H9 (cell line): Measurements from ENCODE around the gene CRYGD. TPM values are rescaled to one million over a fixed set of nuclear protein-coding genes. Genes with fewer than 3 reads are reported as not detected.

Experiments
- DNase-seq: peaks from one replicate; pipeline ENCODE4 v3.0.0-alpha.2; 2017
- H2AFZ ChIP-seq: one replicate; pipeline ENCODE4 v1.6.1; 2013; ENCODE audit warnings: mild to moderate bottlenecking, low read length, control low read depth, moderate library complexity
- H2AK5ac ChIP-seq: 2 replicates; pipeline ENCODE4 v1.6.1; 2013; ENCODE audit warnings: low read length, control low read depth, mixed read lengths; ENCODE audit not compliant: insufficient read length
- H2BK120ac ChIP-seq: one replicate; pipeline ENCODE4 v1.6.1; 2013; ENCODE audit warnings: low read depth, mild to moderate bottlenecking, low read length, control low read depth, inconsistent platforms; ENCODE audit not compliant: poor library complexity, severe bottlenecking
- H2BK12ac ChIP-seq: 2 replicates; pipeline ENCODE4 v1.6.1; 2013; ENCODE audit warnings: low read length, control low read depth, mixed read lengths, low read depth; ENCODE audit not compliant: insufficient read length
- H2BK15ac ChIP-seq: 2 replicates; pipeline ENCODE4 v1.6.1; 2013; ENCODE audit warnings: low read depth, low read length, control low read depth
- H2BK20ac ChIP-seq: one replicate; pipeline ENCODE4 v1.6.1; 2013; ENCODE audit warnings: low read depth, mild to moderate bottlenecking, low read length, control low read depth, inconsistent platforms; ENCODE audit not compliant: poor library complexity, severe bottlenecking
- H2BK5ac ChIP-seq: 2 replicates; pipeline ENCODE4 v1.6.1; 2013; ENCODE audit warnings: low read length, control low read depth, mixed read lengths; ENCODE audit not compliant: insufficient read length
- H3K14ac ChIP-seq: 2 replicates; pipeline ENCODE4 v1.6.1; 2013; ENCODE audit warnings: low read length, control low read depth; ENCODE audit not compliant: insufficient read depth
- H3K18ac ChIP-seq: 2 replicates; pipeline ENCODE4 v1.6.1; 2013; ENCODE audit warnings: low read depth, mild to moderate bottlenecking, mixed read lengths, low read length, control low read depth; ENCODE audit not compliant: insufficient read length
- H3K23ac ChIP-seq: 2 replicates; pipeline ENCODE4 v1.6.1; 2013; ENCODE audit warnings: low read length, control low read depth, mixed read lengths, low read depth; ENCODE audit not compliant: insufficient read length
- H3K23me2 ChIP-seq: 2 replicates; pipeline ENCODE4 v1.6.1; 2013; ENCODE audit warnings: low read depth, mild to moderate bottlenecking, mixed read lengths, low read length, control low read depth; ENCODE audit not compliant: insufficient read length, poor library complexity, severe bottlenecking
- H3K27ac ChIP-seq: 2 replicates; pipeline ENCODE4 v1.5.1; 2013; ENCODE audit warnings: low read length, control low read depth, mixed read lengths, low read depth; ENCODE audit not compliant: insufficient read length
- H3K27me3 ChIP-seq: 2 replicates; pipeline ENCODE4 v1.6.1; 2013; ENCODE audit warnings: low read length, control low read depth, inconsistent platforms; ENCODE audit not compliant: insufficient read depth
- H3K4ac ChIP-seq: 2 replicates; pipeline ENCODE4 v1.6.1; 2013; ENCODE audit warnings: low read depth, mild to moderate bottlenecking, control low read depth, inconsistent platforms, low read length, moderate library complexity
- H3K4me1 ChIP-seq: 2 replicates; pipeline ENCODE4 v1.6.1; 2013; ENCODE audit warnings: low read length, control low read depth, inconsistent platforms; ENCODE audit not compliant: insufficient read depth
- H3K4me2 ChIP-seq: 2 replicates; pipeline ENCODE4 v1.6.1; 2013; ENCODE audit warnings: low read length, control low read depth, mixed read lengths; ENCODE audit not compliant: insufficient read length, insufficient read depth
- H3K56ac ChIP-seq: 2 replicates; pipeline ENCODE4 v1.6.1; 2013; ENCODE audit warnings: low read depth, mild to moderate bottlenecking, mixed read lengths, low read length, control low read depth; ENCODE audit not compliant: insufficient read length
- H3K79me1 ChIP-seq: 2 replicates; pipeline ENCODE4 v1.6.1; 2013; ENCODE audit warnings: low read depth, mild to moderate bottlenecking, moderate library complexity, low read length, control low read depth, inconsistent platforms; ENCODE audit not compliant: insufficient read depth, poor library complexity, severe bottlenecking
- H3K79me2 ChIP-seq: 2 replicates; pipeline ENCODE4 v1.6.1; 2013; ENCODE audit warnings: low read length, control low read depth, inconsistent platforms; ENCODE audit not compliant: insufficient read depth
- H3K9ac ChIP-seq: 2 replicates; pipeline ENCODE4 v1.6.1; 2013; ENCODE audit warnings: low read length, control low read depth, mixed read lengths; ENCODE audit not compliant: insufficient read length; ENCODE audit errors: extremely low read depth
- H3K9me3 ChIP-seq: one replicate; pipeline ENCODE4 v1.6.1; 2013; ENCODE audit warnings: low read depth, low read length, inconsistent platforms; ENCODE audit not compliant: control insufficient read depth
- H3T11ph ChIP-seq: one replicate; pipeline ENCODE4 v1.6.1; 2013; ENCODE audit warnings: mild to moderate bottlenecking, low read length, control low read depth, inconsistent platforms
- H4K20me1 ChIP-seq: one replicate; pipeline ENCODE4 v1.6.1; 2013; ENCODE audit not compliant: control insufficient read depth, insufficient read length, insufficient read depth
- H4K5ac ChIP-seq: 2 replicates; pipeline ENCODE4 v1.6.1; 2013; ENCODE audit warnings: low read depth, mild to moderate bottlenecking, mixed read lengths, low read length, control low read depth; ENCODE audit not compliant: insufficient read length
- H4K8ac ChIP-seq: replicated peaks from 2 replicates; pipeline ENCODE4 v1.6.1; 2013; ENCODE audit warnings: low read length, control low read depth, mixed read lengths, low read depth; ENCODE audit not compliant: insufficient read length
- H4K91ac ChIP-seq: 2 replicates; pipeline ENCODE4 v1.6.1; 2013; ENCODE audit warnings: low read depth, mild to moderate bottlenecking, moderate library complexity, mixed read lengths, low read length, control low read depth; ENCODE audit not compliant: insufficient read length
- H3K27ac Mint-ChIP-seq, 3 experiments: 2 replicates in 2 of 3; 3 replicates in 1 of 3; pipeline ENCODE4 v1.8.0; 2020 to 2021; ENCODE audit warnings: mixed read lengths in 3 of 3, mild to moderate bottlenecking in 1 of 3, moderate library complexity in 1 of 3
- H3K27me3 Mint-ChIP-seq: 2 replicates; pipeline ENCODE4 v1.8.0; 2021; ENCODE audit warnings: low read depth, mild to moderate bottlenecking, moderate library complexity, mixed read lengths
- H3K36me3 Mint-ChIP-seq, 3 experiments: 2 replicates in 2 of 3; 3 replicates in 1 of 3; pipeline ENCODE4 v1.8.0; 2020 to 2021; ENCODE audit warnings: low read depth in 3 of 3, mixed read lengths in 3 of 3; ENCODE audit not compliant: insufficient read depth in 1 of 3
- H3K4me1 Mint-ChIP-seq, 2 experiments: 2 replicates each; pipeline ENCODE4 v1.8.0; 2020; ENCODE audit warnings: mixed read lengths in 2 of 2
- H3K4me3 Mint-ChIP-seq, 2 experiments: 2 replicates in 1 of 2; 3 replicates in 1 of 2; pipeline ENCODE4 v1.8.0; 2020 to 2021; ENCODE audit warnings: mild to moderate bottlenecking in 2 of 2, mixed read lengths in 2 of 2, moderate library complexity in 1 of 2
- H3K9me3 Mint-ChIP-seq, 2 experiments: 2 replicates in 1 of 2; 3 replicates in 1 of 2; pipeline ENCODE4 v1.8.0; 2020; ENCODE audit warnings: mild to moderate bottlenecking in 2 of 2, mixed read lengths in 2 of 2, moderate library complexity in 1 of 2
- CTCF ChIP-seq: fragments of 200-600 bp; sonication (generic); conservative IDR thresholded peaks from 3 replicates; pipeline ENCODE4 v1.8.0; 2021; ENCODE audit warnings: antibody characterized with exemption, mild to moderate bottlenecking
- WGBS: extraction: QIAGEN DNeasy Blood & Tissue Kit; methylation state at CpG from one replicate; pipeline ENCODE4 v1.1.7; 2013; ENCODE audit warnings: missing lambda C conversion rate, low lambda C conversion rate, mixed read lengths; ENCODE audit not compliant: insufficient read length; ENCODE audit errors: extremely low coverage; 5-methylcytosine and 5-hydroxymethylcytosine counted together
- total RNA-seq: library from RNA; stranded (reverse); gene quantifications from 2 replicates; pipeline ENCODE4 v1.2.1, GENCODE V29; 2021

Gene CRYGD
- total RNA-seq, 1 experiment from 2014 or later: not detected

- Histone ChIP-seq H4K91ac (no peak overlapping the region), H3K4me2 (no peak overlapping the region), H4K5ac (no peak overlapping the region), H3K23ac (no peak overlapping the region), H2BK5ac (no peak overlapping the region), H3K9ac (no peak overlapping the region), H3K4me1 (no peaks in the 10 kb centered on the region; the same call in 1 of the 2 replicates), H2BK120ac (no peak overlapping the region), H3K18ac (no peak overlapping the region), H3K56ac (no peak overlapping the region), H3T11ph (no peak overlapping the region), H3K79me2 (no peaks in the 10 kb centered on the region), H3K9me3 (no peaks in the 10 kb centered on the region), H2AFZ (no peak overlapping the region), H2BK15ac (no peak overlapping the region), H3K23me2 (no peaks in the 10 kb centered on the region), H3K4ac (no peak overlapping the region), H2BK20ac (no peak overlapping the region), H4K8ac (no peak overlapping the region), H3K79me1 (no peaks in the 10 kb centered on the region), H3K27ac (no peak overlapping the region), H4K20me1 (no peaks in the 10 kb centered on the region), H2AK5ac (no peak overlapping the region), H3K14ac (no peak overlapping the region), H3K27me3 (no peaks in the 10 kb centered on the region), H2BK12ac (no peak overlapping the region)
- no peaks in the 10 kb centered on the region for H3K27me3 Mint-ChIP-seq
- no peak overlapping the region for H3K4me3 Mint-ChIP-seq
- H3K27ac Mint-ChIP-seq: no peak overlapping the region
- H3K9me3 Mint-ChIP-seq: peaks cover 0 to 3% of the 10 kb centered on the region in 2 experiments; a peak in 1 of 5 replicates
- peaks cover 7 to 11% of the 10 kb centered on the region in 2 experiments for H3K4me1 Mint-ChIP-seq
- TF ChIP-seq CTCF: no peak
- WGBS: no CpG with 5 or more reads among the region's 5 CpGs
- DNase-seq: no peak
- no peaks in the 10 kb centered on the region for H3K36me3 Mint-ChIP-seq
These were observed 26.5 kb downstream of the CRYGD start for GRCh38 chr2:208097801-208098200.
